ENCODE results near the gene CDCA7. TPM values are rescaled to one million over a fixed set of nuclear protein-coding genes. Genes with fewer than 3 reads are reported as not detected.
"Not testable (repeated sequence)": the region's sequence is repeated elsewhere in the genome, so short reads cannot be mapped to it uniquely, and the experiment has no call there.

CDCA7 gene
- total and polyA plus RNA-seq, 2 donors (not counting 3 experiments of a cell fraction or from before 2014, with no cell fraction given), result 14.9 to 29.7 TPM

DNA sequence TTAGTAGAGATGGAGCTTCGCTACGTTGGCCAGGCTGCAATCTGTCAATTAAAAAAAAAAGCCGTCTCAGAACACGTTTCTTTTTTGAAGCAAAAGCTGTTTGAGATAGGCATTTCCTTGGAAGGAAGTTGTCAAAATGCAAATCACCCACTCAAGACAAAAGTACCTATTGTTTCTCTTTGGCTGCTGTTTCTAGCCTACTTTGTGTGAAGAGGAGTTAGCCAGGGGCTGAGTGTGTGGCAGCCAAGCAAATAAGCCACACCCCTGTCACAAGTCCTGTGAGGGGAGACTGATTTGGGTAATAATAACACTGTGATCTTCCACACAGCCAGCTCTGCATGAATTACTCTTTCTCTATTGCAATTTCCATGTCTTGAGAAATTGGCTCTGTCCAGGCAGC, 47.4 kb upstream of the CDCA7 start:
- no peak overlapping the region for H3K27ac ChIP-seq (ENCODE audit: insufficient read depth, low read depth, low read length)
- dilution Hi-C loops (cut with MboI; ENCODE audit: extremely low pct_ligation_motif_present, low sequenced_read_pairs), result no loop called here
- intact Hi-C loops (cut with micrococcal nuclease), result no loop called here
- H3K27me3 ChIP-seq (ENCODE audit: control insufficient read depth in 2 of 2, insufficient read depth in 2 of 2, low read length in 2 of 2), result peaks cover 4 to 6% of the 10 kb centered on the region in 2 experiments
- no peak for FAIRE-seq
- no peaks in the 10 kb centered on the region for H3K9me1 ChIP-seq (replicated peaks; ENCODE audit: control insufficient read depth, extremely low read depth, insufficient read depth, low read length)
- no peaks in the 10 kb centered on the region for H3K4me1 ChIP-seq (ENCODE audit: control insufficient read depth, extremely low read depth, insufficient read depth, low read length)
- H3K4me2 ChIP-seq (ENCODE audit: insufficient read depth, low read length), result no peak overlapping the region
- no peak overlapping the region for H2AFZ ChIP-seq (ENCODE audit: low read depth, low read length)
- POLR2A ChIA-PET, result no interaction called here
- peak; percentile 12 for DNase-seq (ENCODE audit: low read depth, low spot score)
- BruUV-seq (replicated peaks), result no TSS peak
- CTCF ChIA-PET, result no interaction called here
- H3K36me3 ChIP-seq (ENCODE audit: control insufficient read depth in 2 of 2, extremely low read depth in 1 of 2, insufficient read depth in 2 of 2, low read length in 2 of 2), result no peaks in the 10 kb centered on the region
- H3K79me2 ChIP-seq (ENCODE audit: control insufficient read depth, insufficient read depth, low read length), result no peaks in the 10 kb centered on the region
- H4K20me1 ChIP-seq (replicated peaks; ENCODE audit: control insufficient read depth, extremely low read depth, insufficient read depth, low read length), result no peaks in the 10 kb centered on the region
- TF ChIP-seq POLR2A (IDR thresholded peaks at IDR 0.05; ENCODE audit: low read depth, low read length), result no peak
- no peak for TF ChIP-seq EZH2 (IDR thresholded peaks at IDR 0.05; ENCODE audit: borderline replicate concordance, low read depth, low read length, severe bottlenecking)
- TF ChIP-seq JUN (IDR thresholded peaks at IDR 0.05; ENCODE audit: borderline replicate concordance, insufficient read depth, insufficient read length, low read depth), result no peak
- no peak for TF ChIP-seq POLR2AphosphoS5 (IDR thresholded peaks at IDR 0.05; ENCODE audit: insufficient read depth, low read depth, low read length)
- TF ChIP-seq MYC (IDR thresholded peaks at IDR 0.05; ENCODE audit: low read depth, low read length), result no peak
- TF ChIP-seq, protein P1, sequence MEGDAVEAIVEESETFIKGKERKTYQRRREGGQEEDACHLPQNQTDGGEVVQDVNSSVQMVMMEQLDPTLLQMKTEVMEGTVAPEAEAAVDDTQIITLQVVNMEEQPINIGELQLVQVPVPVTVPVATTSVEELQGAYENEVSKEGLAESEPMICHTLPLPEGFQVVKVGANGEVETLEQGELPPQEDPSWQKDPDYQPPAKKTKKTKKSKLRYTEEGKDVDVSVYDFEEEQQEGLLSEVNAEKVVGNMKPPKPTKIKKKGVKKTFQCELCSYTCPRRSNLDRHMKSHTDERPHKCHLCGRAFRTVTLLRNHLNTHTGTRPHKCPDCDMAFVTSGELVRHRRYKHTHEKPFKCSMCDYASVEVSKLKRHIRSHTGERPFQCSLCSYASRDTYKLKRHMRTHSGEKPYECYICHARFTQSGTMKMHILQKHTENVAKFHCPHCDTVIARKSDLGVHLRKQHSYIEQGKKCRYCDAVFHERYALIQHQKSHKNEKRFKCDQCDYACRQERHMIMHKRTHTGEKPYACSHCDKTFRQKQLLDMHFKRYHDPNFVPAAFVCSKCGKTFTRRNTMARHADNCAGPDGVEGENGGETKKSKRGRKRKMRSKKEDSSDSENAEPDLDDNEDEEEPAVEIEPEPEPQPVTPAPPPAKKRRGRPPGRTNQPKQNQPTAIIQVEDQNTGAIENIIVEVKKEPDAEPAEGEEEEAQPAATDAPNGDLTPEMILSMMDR (IDR thresholded peaks at IDR 0.05; ENCODE audit: extremely low read depth in 1 of 2, insufficient read depth in 1 of 2, low read depth in 1 of 2, low read length in 2 of 2), result no peak
- no peak for TF ChIP-seq FOS (IDR thresholded peaks at IDR 0.05; ENCODE audit: borderline replicate concordance, insufficient read depth, low read length)
- TF ChIP-seq, protein P2, sequence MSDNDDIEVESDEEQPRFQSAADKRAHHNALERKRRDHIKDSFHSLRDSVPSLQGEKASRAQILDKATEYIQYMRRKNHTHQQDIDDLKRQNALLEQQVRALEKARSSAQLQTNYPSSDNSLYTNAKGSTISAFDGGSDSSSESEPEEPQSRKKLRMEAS (IDR thresholded peaks at IDR 0.05; ENCODE audit: insufficient read depth, insufficient read length), result no peak
- TF ChIP-seq GATA2 (IDR thresholded peaks at IDR 0.05; ENCODE audit: insufficient read depth, insufficient read length, low read depth, low read length), result no peak
- no peak overlapping the region for H3K9ac ChIP-seq (replicated peaks; ENCODE audit: extremely low read depth, insufficient read depth, low read length)
- no peak overlapping the region for H3K4me3 ChIP-seq (replicated peaks in 1 of 3; ENCODE audit: insufficient read depth in 1 of 3, low read depth in 1 of 3, low read length in 3 of 3)
- H3K9me3 ChIP-seq (replicated peaks; ENCODE audit: control insufficient read depth, insufficient read depth, low read length), result no peaks in the 10 kb centered on the region

DNA sequence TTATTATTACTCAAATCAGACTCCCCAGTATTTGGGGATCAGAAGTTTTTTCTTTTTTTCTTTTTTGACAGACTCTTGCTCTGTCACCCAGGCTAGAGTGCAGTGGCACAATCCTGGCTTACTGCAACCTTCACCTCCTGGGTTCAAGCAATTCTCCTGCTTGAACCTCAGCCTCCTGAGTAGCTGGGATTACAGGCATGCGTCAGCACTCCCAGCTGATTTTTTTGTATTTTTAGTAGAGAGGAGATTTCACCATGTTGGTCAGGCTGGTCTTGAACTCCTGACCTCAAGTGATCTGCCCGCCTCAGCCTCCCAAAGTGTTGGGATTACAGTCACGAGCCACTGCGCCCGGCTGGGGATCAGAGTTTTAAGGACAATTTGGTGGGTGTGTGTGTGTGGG, 45.3 kb upstream of the CDCA7 start:
- H3K4me3 ChIP-seq (replicated peaks in 1 of 3; ENCODE audit: insufficient read depth in 1 of 3, low read depth in 1 of 3, low read length in 3 of 3); H3K4me1 ChIP-seq (ENCODE audit: control insufficient read depth, extremely low read depth, insufficient read depth, low read length); FAIRE-seq; H3K9me3 ChIP-seq (replicated peaks; ENCODE audit: control insufficient read depth, insufficient read depth, low read length); H3K4me2 ChIP-seq (ENCODE audit: insufficient read depth, low read length); H3K9ac ChIP-seq (replicated peaks; ENCODE audit: extremely low read depth, insufficient read depth, low read length); H3K27me3 ChIP-seq (ENCODE audit: control insufficient read depth in 2 of 2, insufficient read depth in 2 of 2, low read length in 2 of 2); H3K9me1 ChIP-seq (replicated peaks; ENCODE audit: control insufficient read depth, extremely low read depth, insufficient read depth, low read length); H2AFZ ChIP-seq (ENCODE audit: low read depth, low read length); CTCF ChIA-PET; H3K79me2 ChIP-seq (ENCODE audit: control insufficient read depth, insufficient read depth, low read length); BruUV-seq (replicated peaks); dilution Hi-C loops (cut with MboI; ENCODE audit: extremely low pct_ligation_motif_present, low sequenced_read_pairs); H4K20me1 ChIP-seq (replicated peaks; ENCODE audit: control insufficient read depth, extremely low read depth, insufficient read depth, low read length); intact Hi-C loops (cut with micrococcal nuclease); POLR2A ChIA-PET; H3K36me3 ChIP-seq (ENCODE audit: control insufficient read depth in 2 of 2, extremely low read depth in 1 of 2, insufficient read depth in 2 of 2, low read length in 2 of 2); DNase-seq (ENCODE audit: low read depth, low spot score); H3K27ac ChIP-seq (ENCODE audit: insufficient read depth, low read depth, low read length): not testable (repeated sequence)

Measured in endothelial cell of umbilical vein (primary cell).